Neural cell (in vitro differentiated cells): ENCODE results near the gene GPC5. TPM values are rescaled to one million over a fixed set of nuclear protein-coding genes. Genes with fewer than 3 reads are reported as not detected.

Experiments
- H2AFZ ChIP-seq: fragments of 200-600, 300-800 bp; sonication (generic), shearing (Covaris generic); 2 replicates; pipeline ENCODE4 v1.6.0; 2014; ENCODE audit warnings: low read depth, mild to moderate bottlenecking, antibody characterized with exemption, low read length, moderate library complexity
- H3F3A ChIP-seq: fragments of 200-600 bp; shearing (Covaris generic); 2 replicates; pipeline ENCODE4 v1.6.1; 2016; ENCODE audit warnings: mild to moderate bottlenecking, moderate library complexity, mixed read lengths, antibody characterized with exemption, low read length; ENCODE audit not compliant: insufficient read depth, poor library complexity, severe bottlenecking
- H3K27ac ChIP-seq: fragments of 200-600, 300-800 bp; sonication (generic), shearing (Covaris generic); 2 replicates; pipeline ENCODE4 v1.5.1; 2014; ENCODE audit warnings: mild to moderate bottlenecking, low read length, moderate library complexity
- H3K27me3 ChIP-seq: fragments of 300-800, 200-600 bp; sonication (generic), shearing (Covaris generic); 2 replicates; pipeline ENCODE4 v1.6.0; 2014; ENCODE audit warnings: mild to moderate bottlenecking, low read depth, low read length, moderate library complexity; ENCODE audit not compliant: insufficient read depth
- H3K36me3 ChIP-seq: fragments of 300-800, 200-600 bp; sonication (generic), shearing (Covaris generic); 2 replicates; pipeline ENCODE4 v1.5.1; 2014; ENCODE audit warnings: mild to moderate bottlenecking, antibody characterized with exemption, low read length, moderate library complexity; ENCODE audit not compliant: insufficient read depth
- H3K4me2 ChIP-seq: fragments of 300-800, 200-600 bp; sonication (generic), shearing (Covaris generic); 2 replicates; pipeline ENCODE4 v1.6.0; 2014; ENCODE audit warnings: mild to moderate bottlenecking, low read length
- H3K4me3 ChIP-seq: fragments of 300-800, 200-600 bp; sonication (generic), shearing (Covaris generic); 2 replicates; pipeline ENCODE4 v1.5.1; 2014; ENCODE audit warnings: mild to moderate bottlenecking, low read length, moderate library complexity
- H3K79me2 ChIP-seq: fragments of 200-600 bp; shearing (Covaris generic); replicated peaks from 2 replicates; pipeline ENCODE4 v1.6.0; 2014; ENCODE audit warnings: mild to moderate bottlenecking, low read length, moderate library complexity; ENCODE audit not compliant: insufficient read depth
- H3K9ac ChIP-seq: fragments of 300-800, 200-600 bp; sonication (generic), shearing (Covaris generic); 2 replicates; pipeline ENCODE4 v1.6.1; 2016; ENCODE audit warnings: mild to moderate bottlenecking, low read length, mixed read lengths
- H3K9me2 ChIP-seq: fragments of 200-600 bp; shearing (Covaris generic); 2 replicates; pipeline ENCODE4 v1.6.1; 2016; ENCODE audit warnings: mild to moderate bottlenecking, low read length, mixed read lengths; ENCODE audit not compliant: insufficient read depth
- H3K9me3 ChIP-seq: fragments of 200-600, 300-800 bp; sonication (generic), shearing (Covaris generic); 2 replicates; pipeline ENCODE4 v1.6.1; 2016; ENCODE audit warnings: mild to moderate bottlenecking, mixed run types, low read length, moderate library complexity, mixed read lengths
- H4K20me1 ChIP-seq: fragments of 200-600 bp; shearing (Covaris generic); 2 replicates; pipeline ENCODE4 v1.6.1; 2016; ENCODE audit warnings: mild to moderate bottlenecking, mixed run types; ENCODE audit not compliant: insufficient read depth
- CTCF ChIP-seq: fragments of 450-650 bp; IDR thresholded peaks from 2 replicates; pipeline ENCODE4 v1.5.1; 2014; ENCODE audit warnings: antibody characterized with exemption, mild to moderate bottlenecking, moderate library complexity; ENCODE audit not compliant: poor library complexity, severe bottlenecking
- EP300 ChIP-seq: fragments of 450-650 bp; conservative IDR thresholded peaks from 2 replicates; pipeline ENCODE4 v1.6.1; 2014; ENCODE audit warnings: antibody characterized with exemption, mild to moderate bottlenecking, moderate library complexity; ENCODE audit not compliant: poor library complexity, severe bottlenecking
- EZH2 ChIP-seq: fragments of 200-600, 300-800 bp; shearing (Covaris generic), sonication (generic); IDR thresholded peaks from 2 replicates; pipeline ENCODE4 v1.6.1; 2014; ENCODE audit warnings: antibody characterized with exemption, low read length, borderline replicate concordance, mild to moderate bottlenecking; ENCODE audit not compliant: insufficient read depth, poor library complexity, severe bottlenecking
- MXI1 ChIP-seq: fragments of 450-650 bp; conservative IDR thresholded peaks from 2 replicates; pipeline ENCODE4 v1.6.1; 2014; ENCODE audit warnings: antibody characterized with exemption, mild to moderate bottlenecking; ENCODE audit not compliant: poor library complexity, severe bottlenecking
- POLR2AphosphoS5 ChIP-seq: IDR thresholded peaks from 2 replicates; pipeline ENCODE4 v1.6.1; 2012
- RAD21 ChIP-seq: fragments of 450-650 bp; conservative IDR thresholded peaks from 2 replicates; pipeline ENCODE4 v1.6.1; 2014; ENCODE audit warnings: antibody characterized with exemption, mild to moderate bottlenecking, moderate library complexity
- REST ChIP-seq: IDR thresholded peaks from 2 replicates; pipeline ENCODE4 v1.6.1; 2012; ENCODE audit warnings: borderline replicate concordance
- SMC3 ChIP-seq: fragments of 450-650 bp; conservative IDR thresholded peaks from 2 replicates; pipeline ENCODE4 v1.6.1; 2014; ENCODE audit warnings: antibody characterized with exemption, mild to moderate bottlenecking, moderate library complexity; ENCODE audit not compliant: poor library complexity
- TAF1 ChIP-seq: IDR thresholded peaks from 2 replicates; pipeline ENCODE4 v1.6.1; 2012; ENCODE audit warnings: low read depth
- polyA plus RNA-seq: library from polyadenylated mRNA; depleted of rRNA; stranded (reverse); fragments of >200 nt; gene quantifications from 2 replicates; pipeline ENCODE4 v1.2.3, GENCODE V29; 2014

GPC5 gene
- polyA plus RNA-seq, 1 donor from 2014 or later = 5.0 TPM

DNA sequence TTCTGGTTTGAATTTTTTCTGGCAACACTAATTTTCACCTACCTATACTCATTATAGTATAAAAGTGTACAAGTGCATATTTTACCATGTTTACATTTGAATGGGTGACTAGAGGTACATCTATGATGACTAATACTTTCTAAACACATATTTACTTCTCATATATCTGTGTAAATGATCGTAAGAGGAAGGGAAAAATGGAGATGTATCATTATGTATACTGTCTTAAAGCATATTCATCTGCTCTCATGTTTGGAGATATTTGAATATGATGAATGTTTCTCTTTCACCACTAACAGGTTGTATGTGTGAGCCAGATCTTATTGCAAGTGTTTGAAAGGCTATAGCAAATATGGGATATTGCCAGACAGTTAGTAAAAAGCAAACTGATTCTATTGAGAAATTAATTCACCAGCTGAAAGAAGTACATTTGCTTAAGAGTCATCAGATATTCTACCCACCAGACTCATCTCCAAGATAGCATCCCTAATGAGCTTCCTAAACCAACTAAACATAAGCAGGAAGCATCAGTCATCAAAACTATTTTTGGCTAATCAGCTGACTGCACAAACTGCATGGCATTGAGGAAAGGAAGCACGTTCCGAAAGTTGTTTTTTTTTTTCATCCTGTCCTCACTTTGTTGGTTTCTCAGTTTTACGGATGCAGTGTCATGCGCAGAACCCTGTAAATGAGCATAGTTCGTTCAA is 738.2 kb downstream of the GPC5 start:
- H3K9ac ChIP-seq = no peak overlapping the region
- H3K27me3 ChIP-seq = no peaks in the 10 kb centered on the region
- H3K36me3 ChIP-seq = no peaks in the 10 kb centered on the region
- H3K9me2 ChIP-seq = no peaks in the 10 kb centered on the region
- no peaks in the 10 kb centered on the region for H3K9me3 ChIP-seq
- H3K79me2 ChIP-seq = no peaks in the 10 kb centered on the region
- H3F3A ChIP-seq = no peaks in the 10 kb centered on the region
- no peak for TF ChIP-seq POLR2AphosphoS5
- no peak for TF ChIP-seq CTCF
- TF ChIP-seq REST = no peak
- TF ChIP-seq RAD21 = no peak
- TF ChIP-seq MXI1 = no peak
- no peak for TF ChIP-seq TAF1
- H4K20me1 ChIP-seq = no peaks in the 10 kb centered on the region
- H3K4me2 ChIP-seq = no peak overlapping the region
- no peak overlapping the region for H3K4me3 ChIP-seq
- no peak overlapping the region for H2AFZ ChIP-seq
- H3K27ac ChIP-seq = no peak overlapping the region

- Histone ChIP-seq H3K79me2 (no peaks in the 10 kb centered on the region), H4K20me1 (no peaks in the 10 kb centered on the region), H3K27ac (no peak overlapping the region), H3K36me3 (no peaks in the 10 kb centered on the region), H2AFZ (no peak overlapping the region), H3K9ac (no peak overlapping the region), H3K9me3 (no peaks in the 10 kb centered on the region), H3F3A (no peaks in the 10 kb centered on the region), H3K27me3 (no peaks in the 10 kb centered on the region), H3K9me2 (no peaks in the 10 kb centered on the region), H3K4me2 (no peak overlapping the region), H3K4me3 (no peak overlapping the region)
- TF ChIP-seq REST = no peak
- no peak for TF ChIP-seq EP300
- TF ChIP-seq MXI1 = no peak
- TF ChIP-seq SMC3 = no peak
- TF ChIP-seq POLR2AphosphoS5 = no peak
- TF ChIP-seq CTCF = no peak
- TF ChIP-seq TAF1 = no peak
- no peak for TF ChIP-seq EZH2
- TF ChIP-seq RAD21 = no peak
Observed at GRCh38 chr13:92137520-92137919, 739.1 kb downstream of the GPC5 start.
